HG02623 (cell line): ENCODE measurements around the gene GTF2B.
"Not testable (repeated sequence)": the region's sequence is repeated elsewhere in the genome, so short reads cannot be mapped to it uniquely, and the experiment has no call there.

Source experiments
- ATAC-seq: cut with Tn5 transposase; IDR thresholded peaks from one replicate; pipeline ENCODE4 v1.9.1; 2021; ENCODE audit warnings: moderate library complexity; ENCODE audit not compliant: unreplicated experiment

The GTF2B gene

GRCh38 chr1:88891318-88891950 lies at the start of gene GTF2B:
GTF2B (minus strand) TSS chr1:88891567; CDS start chr1:88891499, 68 bp downstream.
- peak; percentile 84 for ATAC-seq

- not testable (repeated sequence) for ATAC-seq
Observed at GRCh38 chr1:88938528-88938927, 47.2 kb upstream of the GTF2B start.

- no peak for ATAC-seq
Observed at GRCh38 chr1:88936760-88937342, 45.5 kb upstream of the GTF2B start.

GRCh38 chr1:88936223-88936523 lies 44.8 kb upstream of the GTF2B start:
- ATAC-seq, result no peak

- ATAC-seq, result no peak
Observed at GRCh38 chr1:88935522-88936222, 44.3 kb upstream of the GTF2B start.

- not testable (repeated sequence) for ATAC-seq
Observed at GRCh38 chr1:88930176-88930575, 38.8 kb upstream of the GTF2B start.

- no peak for ATAC-seq
Observed at GRCh38 chr1:88923224-88923623, 31.9 kb upstream of the GTF2B start.

- ATAC-seq, result no peak
Observed at GRCh38 chr1:88922214-88922613, 30.8 kb upstream of the GTF2B start.

- ATAC-seq, result no peak
Observed at GRCh38 chr1:88920845-88921244, 29.5 kb upstream of the GTF2B start.

- ATAC-seq, result no peak
Observed at GRCh38 chr1:88917321-88918025, 26.1 kb upstream of the GTF2B start.

- ATAC-seq, result no peak
Observed at GRCh38 chr1:88916883-88917282, 25.5 kb upstream of the GTF2B start.

- ATAC-seq, result not testable (repeated sequence)
Observed at GRCh38 chr1:88911800-88912199, 20.4 kb upstream of the GTF2B start.

- no peak for ATAC-seq
Observed at GRCh38 chr1:88911161-88911560, 19.8 kb upstream of the GTF2B start.

GRCh38 chr1:88910401-88910800 lies 19.0 kb upstream of the GTF2B start:
- ATAC-seq, result no peak

GRCh38 chr1:88900883-88901282 lies 9.5 kb upstream of the GTF2B start:
- ATAC-seq, result no peak

GRCh38 chr1:88897070-88897730 lies 5.8 kb upstream of the GTF2B start:
- no peak for ATAC-seq

- ATAC-seq, result no peak
Observed at GRCh38 chr1:88892357-88892877, 1.1 kb upstream of the GTF2B start.

GRCh38 chr1:88891951-88892340 lies 579 bp upstream of the GTF2B start:
- no peak for ATAC-seq

GRCh38 chr1:88890791-88891317 lies 513 bp downstream of the GTF2B start:
- no peak for ATAC-seq

- ATAC-seq, result no peak
Observed at GRCh38 chr1:88890131-88890530, 1.2 kb downstream of the GTF2B start.

GRCh38 chr1:88888750-88889149 lies 2.6 kb downstream of the GTF2B start:
- no peak for ATAC-seq
